ENCODE results near the gene PDE5A.
A peak's percentile ranks its signal among the peaks of the same experiment; 100 is the strongest.
"Not testable (repeated sequence)": the region's sequence is repeated elsewhere in the genome, so short reads cannot be mapped to it uniquely, and the experiment has no call there.

PDE5A gene

GRCh38 chr4:119628281-119629141 lies at the start of gene PDE5A:
Gene PDE5A, minus strand, starts transcription at chr4:119628804. Its CDS starts 133 bp downstream, at chr4:119628671.
- DNase-seq, result peak; percentile 50

- DNase-seq, result no peak
These were observed 47.5 kb upstream of the PDE5A start for GRCh38 chr4:119676101-119676500.

GRCh38 chr4:119675391-119675790 lies 46.8 kb upstream of the PDE5A start:
- no peak for DNase-seq

- DNase-seq, result no peak
These were observed 44.3 kb upstream of the PDE5A start for GRCh38 chr4:119672938-119673337.

GRCh38 chr4:119672086-119672485 lies 43.5 kb upstream of the PDE5A start:
- no peak for DNase-seq

- no peak for DNase-seq
These were observed 42.6 kb upstream of the PDE5A start for GRCh38 chr4:119671205-119671604.

GRCh38 chr4:119667802-119668201 lies 39.2 kb upstream of the PDE5A start:
- DNase-seq, result no peak

GRCh38 chr4:119666653-119667091 lies 38.1 kb upstream of the PDE5A start:
- no peak for DNase-seq

GRCh38 chr4:119665752-119666151 lies 37.1 kb upstream of the PDE5A start:
- no peak for DNase-seq

GRCh38 chr4:119664168-119664907 lies 35.7 kb upstream of the PDE5A start:
- DNase-seq, result no peak

GRCh38 chr4:119663160-119663788 lies 34.7 kb upstream of the PDE5A start:
- no peak for DNase-seq

GRCh38 chr4:119662612-119663011 lies 34.0 kb upstream of the PDE5A start:
- DNase-seq, result not testable (repeated sequence)

GRCh38 chr4:119661231-119661630 lies 32.6 kb upstream of the PDE5A start:
- no peak for DNase-seq

- no peak for DNase-seq
These were observed 31.0 kb upstream of the PDE5A start for GRCh38 chr4:119659576-119659975.

- no peak for DNase-seq
These were observed 28.6 kb upstream of the PDE5A start for GRCh38 chr4:119657111-119657611.

GRCh38 chr4:119656342-119656741 lies 27.7 kb upstream of the PDE5A start:
- DNase-seq, result no peak

- DNase-seq, result no peak
These were observed 26.7 kb upstream of the PDE5A start for GRCh38 chr4:119655111-119655837.

- no peak for DNase-seq
These were observed 25.4 kb upstream of the PDE5A start for GRCh38 chr4:119653990-119654389.

GRCh38 chr4:119652998-119653397 lies 24.4 kb upstream of the PDE5A start:
- no peak for DNase-seq

- DNase-seq, result no peak
These were observed 19.8 kb upstream of the PDE5A start for GRCh38 chr4:119648398-119648797.

- DNase-seq, result no peak
These were observed 19.0 kb upstream of the PDE5A start for GRCh38 chr4:119647558-119647957.

GRCh38 chr4:119646347-119647071 lies 17.9 kb upstream of the PDE5A start:
- DNase-seq, result peak; percentile 96

All from NCI-H1694 (cell line).